HL-60/S4 treated with phorbol 12-myristate 13-acetate at 8.2 ng/mL for 4 days and 3 days (cell line): ENCODE measurements around the gene PSD.

ENCODE experiments used
- in situ Hi-C: fragments of 300-500 bp; cut with MboI; formaldehyde crosslinking; loops from 2 replicates; pipeline ENCODE4 v1.15.0; 2022; ENCODE audit warnings: low sequenced_read_pairs

Gene PSD

GRCh38 chr10:102406815-102407214 is 11.8 kb downstream of the PSD start:
- in situ Hi-C loops: no loop called here

GRCh38 chr10:102405632-102406031 is 13.0 kb downstream of the PSD start:
- in situ Hi-C loops: no loop called here

GRCh38 chr10:102405108-102405571 is 13.4 kb downstream of the PSD start:
- in situ Hi-C loops: no loop called here

GRCh38 chr10:102404361-102405107 is 14.1 kb downstream of the PSD start:
- in situ Hi-C loops: no loop called here

GRCh38 chr10:102403115-102403514 is 15.5 kb downstream of the PSD start:
- in situ Hi-C loops: no loop called here

- in situ Hi-C loops: no loop called here
These were observed 16.1 kb downstream of the PSD start for GRCh38 chr10:102402512-102402896.

GRCh38 chr10:102401735-102402511 is 16.7 kb downstream of the PSD start:
- in situ Hi-C loops: no loop called here

GRCh38 chr10:102401342-102401654 is 17.3 kb downstream of the PSD start:
- in situ Hi-C loops: no loop called here

GRCh38 chr10:102400598-102401341 is 17.8 kb downstream of the PSD start:
- in situ Hi-C loops: no loop called here

GRCh38 chr10:102400076-102400475 is 18.5 kb downstream of the PSD start:
- in situ Hi-C loops: no loop called here

GRCh38 chr10:102399217-102400021 is 19.2 kb downstream of the PSD start:
- in situ Hi-C loops: no loop called here

- in situ Hi-C loops: no loop called here
These were observed 20.2 kb downstream of the PSD start for GRCh38 chr10:102398172-102399020.

- in situ Hi-C loops: no loop called here
These were observed 21.1 kb downstream of the PSD start for GRCh38 chr10:102397222-102398171.

GRCh38 chr10:102396730-102397151 is 21.8 kb downstream of the PSD start:
- in situ Hi-C loops: no loop called here

- in situ Hi-C loops: no loop called here
These were observed 22.3 kb downstream of the PSD start for GRCh38 chr10:102396317-102396650.

- in situ Hi-C loops: no loop called here
These were observed 22.9 kb downstream of the PSD start, which contains the start of gene NFKB2 for GRCh38 chr10:102395400-102396316. Gene NFKB2 (plus strand): TSS chr10:102395705. CDS start chr10:102395960, 255 bp downstream.

- in situ Hi-C loops: no loop called here
These were observed 23.7 kb downstream of the PSD start for GRCh38 chr10:102394801-102395399.
